Breast epithelium (tissue), 4 donors: ENCODE measurements around the gene PCDH7. TPM values are rescaled to one million over a fixed set of nuclear protein-coding genes. Genes with fewer than 3 reads are reported as not detected.
A peak's percentile ranks its signal among the peaks of the same experiment; 100 is the strongest.

ENCODE experiments used
- DNase-seq, 2 donors: peaks; one replicate each; pipeline ENCODE4 v3.0.0-alpha.2; 2019; ENCODE audit warnings: low spot score in 2 of 2
- H3K27ac ChIP-seq, 2 donors: fragments of 200-600 bp; sonication (generic) in 1 of 2; one replicate each; pipeline ENCODE4 v1.5.1; 2016 to 2019; ENCODE audit warnings: mild to moderate bottlenecking in 1 of 2
- H3K27me3 ChIP-seq, 2 donors: fragments of 200-600 bp; sonication (generic) in 1 of 2; one replicate each; pipeline versions ENCODE4 v1.5.1 to v1.6.0; 2017 to 2019; ENCODE audit warnings: control low read depth in 1 of 2, mild to moderate bottlenecking in 1 of 2
- H3K36me3 ChIP-seq: fragments of 200-600 bp; one replicate; pipeline ENCODE4 v1.5.1; 2019
- H3K4me1 ChIP-seq, 2 donors: fragments of 200-600 bp; sonication (generic); one replicate each; pipeline ENCODE4 v1.5.1; 2016 to 2019; ENCODE audit warnings: control low read depth in 1 of 2
- H3K4me3 ChIP-seq, 3 donors: fragments of 200-600 bp; sonication (generic); 1 replicate in 2 of 3; 2 replicates in 1 of 3; pipeline ENCODE4 v1.5.1; 2016 to 2019; ENCODE audit warnings: mild to moderate bottlenecking in 3 of 3, moderate library complexity in 2 of 3
- H3K9me3 ChIP-seq, 2 donors: fragments of 200-600 bp; sonication (generic) in 1 of 2; one replicate each; pipeline ENCODE4 v1.5.1; 2016 to 2019; ENCODE audit warnings: control low read depth in 1 of 2
- CTCF ChIP-seq, 3 donors: fragments of 450-650 bp; IDR thresholded peaks; one replicate each; pipeline ENCODE4 v1.5.1; 2016 to 2017; ENCODE audit warnings: antibody characterized with exemption in 3 of 3, mild to moderate bottlenecking in 3 of 3, moderate library complexity in 3 of 3
- POLR2A ChIP-seq: fragments of 450-650 bp; IDR thresholded peaks from one replicate; pipeline ENCODE4 v1.6.1; 2016; ENCODE audit warnings: antibody characterized with exemption, mild to moderate bottlenecking, moderate library complexity
- POLR2AphosphoS5 ChIP-seq, 3 donors: sonication (generic); formaldehyde crosslinking; IDR thresholded peaks; one replicate each; pipeline ENCODE4 v1.6.1; 2017; ENCODE audit warnings: antibody characterized with exemption in 3 of 3
- intact Hi-C: fragments of 100-400 bp; cut with DNase I; formaldehyde crosslinking; loops from one replicate; pipeline ENCODE4 v1.15.1; 2023; ENCODE audit warnings: low total_unique reads
- total RNA-seq, 3 donors: library from RNA; depleted of rRNA; stranded (reverse); fragments of >200 nt; gene quantifications; one replicate each; pipeline ENCODE4 v1.1.0, GENCODE V29; 2016

The PCDH7 gene
- total RNA-seq, result 10 to 100 TPM in 2 of 3 donors, 1 to 10 TPM in 1; 6.1 to 30.9 (median 14.4) TPM

DNA sequence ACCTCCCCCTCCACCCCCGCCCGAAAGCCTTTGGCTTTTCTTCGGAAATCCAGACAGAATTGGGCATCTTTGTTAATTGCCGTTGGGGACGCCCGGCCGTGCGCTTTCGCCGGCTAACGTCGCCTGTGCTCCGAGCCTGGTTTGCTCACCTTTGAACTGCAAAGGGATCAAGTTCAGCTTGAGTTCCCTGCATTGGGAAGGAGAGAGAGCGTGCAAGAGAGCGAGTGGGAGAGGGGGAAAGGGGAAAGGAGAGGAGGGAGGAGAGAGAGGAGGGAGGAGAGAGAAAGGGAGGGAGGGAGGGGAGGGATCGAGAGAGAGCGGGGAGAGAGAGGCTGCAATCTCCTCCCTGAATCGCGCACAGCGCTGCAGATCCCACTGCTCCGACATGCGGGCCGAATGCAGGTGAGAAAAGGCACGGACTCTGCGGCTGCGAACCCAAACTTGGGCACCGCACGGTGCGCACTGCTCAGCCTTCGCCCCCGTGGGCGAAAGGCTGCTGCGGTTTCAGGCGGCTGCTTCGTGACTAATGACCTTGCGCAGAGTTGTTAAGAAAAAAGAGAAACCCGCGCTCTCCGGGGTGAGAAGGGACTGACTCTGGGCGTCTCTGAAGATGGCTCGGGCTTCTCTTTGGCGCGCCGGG, at the start of gene PCDH7:
TSS of gene PCDH7 (plus strand) at position 349 of the 640 bp plus-strand sequence. CDS start 1,054 bp downstream, outside the sequence.
- Histone ChIP-seq H3K36me3 (no peaks in the 10 kb centered on the region), H3K4me3 (peak within 1 kb of the TSS; percentile 53 to 76 (median 61)), H3K4me1 (no peaks in the 10 kb centered on the region), H3K27me3 (peaks cover 0 to 11% of the 10 kb centered on the region in 2 donors), H3K27ac (peak within 1 kb of the TSS; percentile 65 to 75), H3K9me3 (no peaks in the 10 kb centered on the region)
- intact Hi-C loops, result no loop called here
- no peak for DNase-seq
- no peak for TF ChIP-seq CTCF (IDR thresholded peaks at IDR 0.05)
- TF ChIP-seq POLR2AphosphoS5 (IDR thresholded peaks at IDR 0.05), result no peak

GRCh38 chr4:30671926-30672448, 48.2 kb upstream of the PCDH7 start:
- Histone ChIP-seq H3K27me3 (no peaks in the 10 kb centered on the region), H3K4me3 (no peak overlapping the region), H3K4me1 (no peaks in the 10 kb centered on the region), H3K9me3 (no peaks in the 10 kb centered on the region), H3K27ac (no peak overlapping the region), H3K36me3 (no peaks in the 10 kb centered on the region)
- TF ChIP-seq CTCF (IDR thresholded peaks at IDR 0.05), result no peak
- TF ChIP-seq POLR2A, result no peak
- no peak for TF ChIP-seq POLR2AphosphoS5 (IDR thresholded peaks at IDR 0.05)
- intact Hi-C loops, result no loop called here
- no peak for DNase-seq

GRCh38 chr4:30696191-30696590, 24.0 kb upstream of the PCDH7 start:
- no peak overlapping the region for H3K27ac ChIP-seq
- no peaks in the 10 kb centered on the region for H3K9me3 ChIP-seq
- intact Hi-C loops, result no loop called here
- H3K4me1 ChIP-seq, result no peaks in the 10 kb centered on the region
- H3K36me3 ChIP-seq, result no peaks in the 10 kb centered on the region
- no peak for DNase-seq
- no peaks in the 10 kb centered on the region for H3K27me3 ChIP-seq
- no peak overlapping the region for H3K4me3 ChIP-seq
- TF ChIP-seq CTCF (IDR thresholded peaks at IDR 0.05) (no peak), POLR2AphosphoS5 (IDR thresholded peaks at IDR 0.05) (no peak), POLR2A (no peak)

DNA sequence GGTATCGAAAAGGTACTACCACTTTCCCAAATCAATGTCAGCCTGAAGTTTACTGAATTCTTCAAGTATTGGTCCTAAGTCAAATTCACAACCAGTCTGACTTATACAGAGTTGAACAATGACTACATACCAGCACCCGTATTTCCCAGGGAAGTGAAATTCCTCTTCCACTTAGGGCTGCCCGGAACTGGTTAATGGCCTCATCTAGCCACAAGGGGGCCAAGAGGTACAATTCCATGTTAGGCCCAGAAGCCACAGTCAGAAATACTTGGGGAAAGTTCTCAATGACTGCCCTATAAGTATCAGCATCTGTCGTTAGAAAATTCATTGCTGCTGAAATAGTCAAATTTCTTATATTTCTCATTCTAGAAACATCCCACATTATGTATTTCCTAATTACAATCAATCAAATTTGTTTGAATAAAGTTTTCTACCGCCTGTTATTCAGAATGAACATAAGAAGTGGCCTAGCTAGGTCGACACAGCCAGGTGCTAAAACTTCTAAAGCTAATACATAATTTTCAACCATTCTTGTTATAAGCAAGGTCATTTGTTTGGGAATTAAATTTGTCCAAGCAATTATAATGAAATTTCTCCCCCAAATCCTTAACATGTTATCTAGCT, 5.6 kb upstream of the PCDH7 start:
- peaks cover 0 to 5% of the 10 kb centered on the region in 2 donors for H3K27me3 ChIP-seq
- DNase-seq, result no peak
- intact Hi-C loops, result no loop called here
- H3K4me3 ChIP-seq, result no peak overlapping the region
- H3K36me3 ChIP-seq, result no peaks in the 10 kb centered on the region
- peaks cover 6 to 8% of the 10 kb centered on the region in 2 donors for H3K9me3 ChIP-seq
- H3K27ac ChIP-seq, result no peak overlapping the region
- H3K4me1 ChIP-seq, result no peaks in the 10 kb centered on the region
- TF ChIP-seq POLR2AphosphoS5 (IDR thresholded peaks at IDR 0.05), result no peak
- TF ChIP-seq CTCF (IDR thresholded peaks at IDR 0.05), result peak; percentile 33 to 59 (median 55)

DNA sequence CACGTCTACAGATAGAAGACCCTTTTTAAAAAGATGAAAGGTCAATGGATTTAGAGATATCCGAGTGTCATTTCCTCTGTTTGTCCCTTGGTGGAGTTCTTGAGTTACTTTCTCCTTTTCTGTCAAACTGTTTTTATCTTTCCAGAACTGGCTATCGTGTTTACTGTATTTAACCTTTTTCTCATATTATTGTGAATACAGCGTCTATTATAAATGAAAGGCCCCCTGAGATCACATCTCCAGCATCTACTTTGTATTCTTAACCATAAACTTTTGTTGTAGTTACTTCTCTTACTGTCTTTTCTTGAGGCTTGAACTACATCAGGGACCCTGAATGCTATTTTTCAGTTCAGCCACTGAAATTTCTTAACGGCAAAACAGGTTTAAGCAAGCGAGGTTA, 4.0 kb upstream of the PCDH7 start:
- H3K27me3 ChIP-seq, result peaks cover 0 to 9% of the 10 kb centered on the region in 2 donors
- no peak overlapping the region for H3K27ac ChIP-seq
- no peaks in the 10 kb centered on the region for H3K36me3 ChIP-seq
- DNase-seq, result no peak
- intact Hi-C loops, result no loop called here
- no peaks in the 10 kb centered on the region for H3K9me3 ChIP-seq
- H3K4me1 ChIP-seq, result no peaks in the 10 kb centered on the region
- H3K4me3 ChIP-seq, result peak overlapping the region in 2 of 3 donors; percentile 53 to 61
- TF ChIP-seq POLR2AphosphoS5 (IDR thresholded peaks at IDR 0.05), result no peak
- TF ChIP-seq CTCF (IDR thresholded peaks at IDR 0.05), result peak in 1 of 3 donors; percentile 18
